RWPE2 (cell line): Measurements from ENCODE around the gene CACNA1S.

Experiments
- ATAC-seq: fragments of 200-7000 bp; cut with Tn5 transposase; 3 replicates; pipeline ENCODE4 v1.9.1; 2021; ENCODE audit warnings: low read depth
- DNase-seq: peaks from one replicate; pipeline ENCODE4 v3.0.0-alpha.2; 2020; ENCODE audit warnings: low spot score
- H3K27ac ChIP-seq: fragments of 450-650 bp; 2 replicates; pipeline ENCODE4 v1.5.1; 2017; ENCODE audit warnings: mild to moderate bottlenecking; ENCODE audit not compliant: poor library complexity, severe bottlenecking
- H3K27me3 ChIP-seq: fragments of 250-450 bp; sonication (Bioruptor Pico); 2 replicates; pipeline ENCODE4 v1.5.1; 2021; ENCODE audit warnings: mild to moderate bottlenecking, moderate library complexity; ENCODE audit not compliant: insufficient read depth, poor library complexity, severe bottlenecking
- H3K36me3 ChIP-seq: fragments of 250-450 bp; sonication (Bioruptor Pico); 2 replicates; pipeline ENCODE4 v1.5.1; 2020; ENCODE audit warnings: low read depth, mild to moderate bottlenecking, moderate library complexity
- H3K4me1 ChIP-seq: fragments of 250-450 bp; sonication (Bioruptor Pico); 2 replicates; pipeline ENCODE4 v1.5.1; 2021; ENCODE audit warnings: mild to moderate bottlenecking, moderate library complexity; ENCODE audit not compliant: insufficient read depth, poor library complexity, severe bottlenecking
- H3K4me3 ChIP-seq: fragments of 250-450 bp; sonication (Bioruptor Pico); 2 replicates; pipeline ENCODE4 v1.5.1; 2021; ENCODE audit warnings: mild to moderate bottlenecking, moderate library complexity; ENCODE audit not compliant: severe bottlenecking
- H3K9me3 ChIP-seq: fragments of 250-450 bp; sonication (Bioruptor Pico); 2 replicates; pipeline ENCODE4 v1.5.1; 2021; ENCODE audit warnings: mild to moderate bottlenecking, moderate library complexity; ENCODE audit not compliant: severe bottlenecking
- CTCF ChIP-seq: fragments of 450-650 bp; IDR thresholded peaks from one replicate; pipeline ENCODE4 v1.5.1; 2017; ENCODE audit warnings: mild to moderate bottlenecking, moderate library complexity; ENCODE audit not compliant: poor library complexity, severe bottlenecking

CACNA1S gene

GRCh38 chr1:201077736-201078135 is 34.5 kb downstream of the CACNA1S start:
- Histone ChIP-seq H3K36me3 (no peaks in the 10 kb centered on the region), H3K4me3 (no peak overlapping the region), H3K27ac (no peak overlapping the region), H3K27me3 (no peaks in the 10 kb centered on the region), H3K4me1 (no peaks in the 10 kb centered on the region), H3K9me3 (no peaks in the 10 kb centered on the region)
- no peak for TF ChIP-seq CTCF
- DNase-seq (no peak), ATAC-seq (no peak)

GRCh38 chr1:201077116-201077515 is 35.1 kb downstream of the CACNA1S start:
- no peaks in the 10 kb centered on the region for H3K36me3 ChIP-seq

GRCh38 chr1:201076092-201076491 is 36.1 kb downstream of the CACNA1S start:
- H3K4me3 ChIP-seq: no peak overlapping the region
- H3K9me3 ChIP-seq: no peaks in the 10 kb centered on the region
- H3K27ac ChIP-seq: no peak overlapping the region
- no peaks in the 10 kb centered on the region for H3K4me1 ChIP-seq
- no peaks in the 10 kb centered on the region for H3K36me3 ChIP-seq
- DNase-seq (no peak), ATAC-seq (no peak)
- H3K27me3 ChIP-seq: no peaks in the 10 kb centered on the region
- no peak for TF ChIP-seq CTCF

More at GRCh38 chr1:201077116-201077515, 35.1 kb downstream of the CACNA1S start:
- ATAC-seq: no peak
- H3K4me3 ChIP-seq: no peak overlapping the region
- DNase-seq: no peak
- H3K27me3 ChIP-seq: no peaks in the 10 kb centered on the region
- TF ChIP-seq CTCF: no peak
- H3K9me3 ChIP-seq: no peaks in the 10 kb centered on the region
- no peak overlapping the region for H3K27ac ChIP-seq
- no peaks in the 10 kb centered on the region for H3K4me1 ChIP-seq

GRCh38 chr1:201074018-201074417 is 38.2 kb downstream of the CACNA1S start:
- no peak overlapping the region for H3K27ac ChIP-seq
- no peaks in the 10 kb centered on the region for H3K4me1 ChIP-seq
- H3K9me3 ChIP-seq: no peaks in the 10 kb centered on the region
- no peaks in the 10 kb centered on the region for H3K27me3 ChIP-seq
- ATAC-seq: no peak
- no peak for DNase-seq
- H3K36me3 ChIP-seq: no peaks in the 10 kb centered on the region
- no peak overlapping the region for H3K4me3 ChIP-seq
- no peak for TF ChIP-seq CTCF

- H3K36me3 ChIP-seq: no peaks in the 10 kb centered on the region
- no peak for DNase-seq
- ATAC-seq: no peak
- H3K4me3 ChIP-seq: no peak overlapping the region
- no peak for TF ChIP-seq CTCF
- no peaks in the 10 kb centered on the region for H3K9me3 ChIP-seq
- H3K27ac ChIP-seq: no peak overlapping the region
- H3K27me3 ChIP-seq: no peaks in the 10 kb centered on the region
- no peaks in the 10 kb centered on the region for H3K4me1 ChIP-seq
Measured at GRCh38 chr1:201072922-201073321, 39.3 kb downstream of the CACNA1S start.
